ENCODE results near the gene MACIR. TPM values are rescaled to one million over a fixed set of nuclear protein-coding genes. Genes with fewer than 3 reads are reported as not detected.

MACIR gene
- total RNA-seq, 1 donor = 8.0 TPM

DNA sequence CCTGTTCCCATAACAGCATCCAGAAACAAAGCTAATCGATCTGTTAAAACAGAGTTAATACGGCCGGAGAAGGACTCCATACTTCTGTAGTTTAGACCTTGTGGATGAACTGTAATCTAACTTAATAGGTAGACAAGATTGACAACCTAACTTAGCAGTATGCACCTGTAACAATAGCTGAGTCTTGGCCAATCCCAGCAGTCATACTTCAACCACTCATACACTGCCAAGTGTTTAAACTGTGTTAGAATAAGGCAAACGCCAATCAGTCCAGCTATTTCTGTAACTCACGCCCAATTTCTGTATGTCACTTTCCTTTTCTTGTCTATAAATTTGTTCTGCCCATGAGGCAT, 33.7 kb upstream of the MACIR start:
- TF ChIP-seq, protein P1, sequence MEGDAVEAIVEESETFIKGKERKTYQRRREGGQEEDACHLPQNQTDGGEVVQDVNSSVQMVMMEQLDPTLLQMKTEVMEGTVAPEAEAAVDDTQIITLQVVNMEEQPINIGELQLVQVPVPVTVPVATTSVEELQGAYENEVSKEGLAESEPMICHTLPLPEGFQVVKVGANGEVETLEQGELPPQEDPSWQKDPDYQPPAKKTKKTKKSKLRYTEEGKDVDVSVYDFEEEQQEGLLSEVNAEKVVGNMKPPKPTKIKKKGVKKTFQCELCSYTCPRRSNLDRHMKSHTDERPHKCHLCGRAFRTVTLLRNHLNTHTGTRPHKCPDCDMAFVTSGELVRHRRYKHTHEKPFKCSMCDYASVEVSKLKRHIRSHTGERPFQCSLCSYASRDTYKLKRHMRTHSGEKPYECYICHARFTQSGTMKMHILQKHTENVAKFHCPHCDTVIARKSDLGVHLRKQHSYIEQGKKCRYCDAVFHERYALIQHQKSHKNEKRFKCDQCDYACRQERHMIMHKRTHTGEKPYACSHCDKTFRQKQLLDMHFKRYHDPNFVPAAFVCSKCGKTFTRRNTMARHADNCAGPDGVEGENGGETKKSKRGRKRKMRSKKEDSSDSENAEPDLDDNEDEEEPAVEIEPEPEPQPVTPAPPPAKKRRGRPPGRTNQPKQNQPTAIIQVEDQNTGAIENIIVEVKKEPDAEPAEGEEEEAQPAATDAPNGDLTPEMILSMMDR (IDR thresholded peaks at IDR 0.05; ENCODE audit: extremely low read depth, low read depth, low read length) = no peak
- Histone ChIP-seq H3K4me2 (ENCODE audit: insufficient read depth, low read length) (no peak overlapping the region), H3K36me3 (ENCODE audit: insufficient read depth, low read length) (no peaks in the 10 kb centered on the region), H3K4me1 (ENCODE audit: insufficient read depth, low read length) (no peaks in the 10 kb centered on the region), H4K20me1 (ENCODE audit: insufficient read depth, low read length) (no peaks in the 10 kb centered on the region), H3K27ac (ENCODE audit: low read depth, low read length) (no peak overlapping the region), H3K4me3 (ENCODE audit: insufficient read depth, low read length) (no peak overlapping the region), H3K79me2 (ENCODE audit: insufficient read depth, low read length) (no peaks in the 10 kb centered on the region), H2AFZ (ENCODE audit: low read length) (no peak overlapping the region), H3K27me3 (ENCODE audit: insufficient read depth, low read length) (no peaks in the 10 kb centered on the region), H3K9me3 (ENCODE audit: low read depth, low read length) (no peaks in the 10 kb centered on the region)
- DNase-seq (ENCODE audit: insufficient read length, low spot score, missing footprints) = no peak

DNA sequence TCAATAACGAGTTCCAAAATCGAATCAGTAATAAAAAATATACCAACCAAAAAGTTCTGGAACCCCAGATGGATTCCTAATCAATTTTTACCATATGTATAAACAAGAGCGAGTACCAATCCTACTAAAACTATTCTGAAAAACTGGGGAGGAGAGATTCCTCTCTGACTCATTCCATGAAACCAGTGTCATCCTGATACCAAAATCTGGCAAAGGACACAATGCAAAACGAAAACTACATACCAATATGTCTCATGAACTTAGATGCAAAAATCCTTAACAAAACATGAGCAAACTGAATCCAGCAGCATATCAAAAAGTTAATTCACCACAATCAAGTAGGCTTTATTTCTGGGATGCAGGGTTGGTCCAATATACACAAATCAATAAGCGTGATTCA, 30.5 kb upstream of the MACIR start:
- no peaks in the 10 kb centered on the region for H3K4me1 ChIP-seq (ENCODE audit: insufficient read depth, low read length)
- H3K4me3 ChIP-seq (ENCODE audit: insufficient read depth, low read length) = no peak overlapping the region
- no peaks in the 10 kb centered on the region for H3K27me3 ChIP-seq (ENCODE audit: insufficient read depth, low read length)
- H3K4me2 ChIP-seq (ENCODE audit: insufficient read depth, low read length) = no peak overlapping the region
- no peaks in the 10 kb centered on the region for H3K79me2 ChIP-seq (ENCODE audit: insufficient read depth, low read length)
- H3K36me3 ChIP-seq (ENCODE audit: insufficient read depth, low read length) = no peaks in the 10 kb centered on the region
- no peak overlapping the region for H2AFZ ChIP-seq (ENCODE audit: low read length)
- TF ChIP-seq, protein P1 (IDR thresholded peaks at IDR 0.05; ENCODE audit: extremely low read depth, low read depth, low read length) = no peak
- no peaks in the 10 kb centered on the region for H3K9me3 ChIP-seq (ENCODE audit: low read depth, low read length)
- DNase-seq (ENCODE audit: insufficient read length, low spot score, missing footprints) = no peak
- no peaks in the 10 kb centered on the region for H4K20me1 ChIP-seq (ENCODE audit: insufficient read depth, low read length)
- no peak overlapping the region for H3K27ac ChIP-seq (ENCODE audit: low read depth, low read length)

DNA sequence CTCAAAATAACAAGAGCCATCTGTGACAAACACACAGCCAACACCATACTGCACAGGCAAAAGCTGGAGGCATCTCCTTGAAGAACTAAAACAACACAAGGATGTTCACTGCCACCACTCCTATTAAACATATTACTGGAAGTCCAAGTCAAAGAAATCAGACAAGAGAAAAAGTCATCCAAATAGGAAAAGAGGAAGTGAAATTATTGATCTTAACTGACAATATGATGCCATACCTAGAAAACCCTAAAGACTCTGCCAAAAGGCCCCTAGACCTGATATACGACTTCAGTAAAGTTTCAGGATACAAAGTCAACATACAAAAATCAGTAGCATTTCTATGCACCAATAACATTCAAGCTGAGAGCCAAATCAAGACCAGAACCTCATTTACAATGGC, 30.0 kb upstream of the MACIR start:
- no peaks in the 10 kb centered on the region for H3K36me3 ChIP-seq (ENCODE audit: insufficient read depth, low read length)
- TF ChIP-seq, protein P1 (IDR thresholded peaks at IDR 0.05; ENCODE audit: extremely low read depth, low read depth, low read length) = no peak
- H3K4me3 ChIP-seq (ENCODE audit: insufficient read depth, low read length) = no peak overlapping the region
- no peak for DNase-seq (ENCODE audit: insufficient read length, low spot score, missing footprints)
- H3K4me1 ChIP-seq (ENCODE audit: insufficient read depth, low read length) = no peaks in the 10 kb centered on the region
- no peaks in the 10 kb centered on the region for H3K79me2 ChIP-seq (ENCODE audit: insufficient read depth, low read length)
- H3K9me3 ChIP-seq (ENCODE audit: low read depth, low read length) = no peaks in the 10 kb centered on the region
- no peak overlapping the region for H2AFZ ChIP-seq (ENCODE audit: low read length)
- no peak overlapping the region for H3K27ac ChIP-seq (ENCODE audit: low read depth, low read length)
- H3K27me3 ChIP-seq (ENCODE audit: insufficient read depth, low read length) = no peaks in the 10 kb centered on the region
- no peaks in the 10 kb centered on the region for H4K20me1 ChIP-seq (ENCODE audit: insufficient read depth, low read length)
- H3K4me2 ChIP-seq (ENCODE audit: insufficient read depth, low read length) = no peak overlapping the region

DNA sequence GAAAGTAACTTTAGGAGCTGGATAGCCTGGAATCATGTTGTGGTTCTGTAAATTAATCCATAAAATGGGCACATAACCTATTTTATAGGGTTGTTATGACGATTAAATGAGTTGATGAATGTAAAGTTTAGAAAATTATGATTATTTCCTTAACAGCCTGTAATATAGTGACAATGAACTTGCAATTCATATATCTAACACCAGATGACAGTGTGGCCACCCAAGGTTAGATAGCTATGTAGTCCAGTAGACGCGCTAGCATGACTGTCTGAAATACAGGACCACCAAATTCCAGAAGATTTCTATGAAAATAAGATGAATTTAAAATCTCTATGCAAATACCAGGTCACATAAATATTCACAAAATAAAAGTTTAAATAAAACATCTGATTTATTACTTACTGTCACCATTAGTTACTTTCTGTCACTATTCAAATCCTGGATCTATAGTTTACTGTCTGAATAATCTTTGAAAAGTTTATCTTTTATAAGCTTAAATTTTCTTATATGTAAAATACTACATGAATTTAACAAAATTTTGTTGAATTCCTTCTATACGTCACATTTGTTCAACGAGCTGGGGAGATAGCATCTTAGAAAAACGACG, 26.1 kb upstream of the MACIR start:
- no peaks in the 10 kb centered on the region for H4K20me1 ChIP-seq (ENCODE audit: insufficient read depth, low read length)
- no peak overlapping the region for H3K27ac ChIP-seq (ENCODE audit: low read depth, low read length)
- H2AFZ ChIP-seq (ENCODE audit: low read length) = no peak overlapping the region
- no peak overlapping the region for H3K4me3 ChIP-seq (ENCODE audit: insufficient read depth, low read length)
- no peaks in the 10 kb centered on the region for H3K9me3 ChIP-seq (ENCODE audit: low read depth, low read length)
- TF ChIP-seq, protein P1 (IDR thresholded peaks at IDR 0.05; ENCODE audit: extremely low read depth, low read depth, low read length) = peak; percentile 85
- H3K27me3 ChIP-seq (ENCODE audit: insufficient read depth, low read length) = no peaks in the 10 kb centered on the region
- H3K36me3 ChIP-seq (ENCODE audit: insufficient read depth, low read length) = no peaks in the 10 kb centered on the region
- H3K79me2 ChIP-seq (ENCODE audit: insufficient read depth, low read length) = no peaks in the 10 kb centered on the region
- no peak for DNase-seq (ENCODE audit: insufficient read length, low spot score, missing footprints)
- peaks cover 7% of the 10 kb centered on the region for H3K4me1 ChIP-seq (ENCODE audit: insufficient read depth, low read length)
- H3K4me2 ChIP-seq (ENCODE audit: insufficient read depth, low read length) = no peak overlapping the region
